K562 (cell line): ENCODE measurements around the gene ECT2. TPM values are rescaled to one million over a fixed set of nuclear protein-coding genes. Genes with fewer than 3 reads are reported as not detected.

Experiments used
- ATAC-seq: fragments of 200-7000 bp; cut with Tn5 transposase; 3 replicates; pipeline ENCODE4 v1.9.1; 2020; ENCODE audit warnings: moderate library complexity
- BruUV-seq: library from RNA; stranded (reverse); fragments of 400-500 nt; replicated peaks from 2 replicates; lab custom pipeline; 2021; lab: Mats Ljungman, UMichigan
- CTCF ChIA-PET: fragments of 300-600 bp; formaldehyde crosslinking; extraction: SDS; loops from one replicate; lab custom pipeline; 2021; ENCODE audit warnings: low intra/inter-chr PET ratio; lab: Yijun Ruan, JAX
- POLR2A ChIA-PET: fragments of 300-600, 350-650 bp; sonication (Branson Sonifier 250); formaldehyde crosslinking; extraction: SDS; loops from one replicate; lab custom pipeline; 2021; ENCODE audit warnings: antibody characterized with exemption, inconsistent platforms; lab: Yijun Ruan, JAX
- DNase-seq, 4 experiments: peaks; one replicate each; pipeline versions ENCODE4 v3.0.0 to v3.0.0-alpha.2; 2011 to 2018; ENCODE audit warnings: low spot score in 3 of 4, mixed read lengths in 3 of 4; ENCODE audit errors: extremely low read depth in 1 of 4
- FAIRE-seq: peaks from 2 replicates; lab custom pipeline; 2011; peaks lifted over from hg19 to GRCh38; lab: Jason Lieb, UNC
- H2AFZ ChIP-seq: 2 replicates; pipeline ENCODE4 v1.6.0; 2011; ENCODE audit warnings: low read depth, low read length, control low read depth, inconsistent platforms
- H3K27ac ChIP-seq: fragments of 200-600 bp; 3 replicates; pipeline ENCODE4 v1.8.0; 2011; ENCODE audit warnings: low read depth, mild to moderate bottlenecking, control low read depth, inconsistent platforms, low read length, moderate library complexity, mixed read lengths; ENCODE audit errors: extremely low read depth
- H3K27me3 ChIP-seq, 2 experiments: fragments of 300-600 bp in 1 of 2; 2 replicates in 1 of 2; 3 replicates in 1 of 2; pipeline versions ENCODE4 v1.6.0 to v1.8.0; 2011; ENCODE audit warnings: inconsistent platforms in 2 of 2, low read length in 2 of 2, mild to moderate bottlenecking in 1 of 2, mixed read lengths in 1 of 2, moderate library complexity in 1 of 2; ENCODE audit not compliant: control insufficient read depth in 2 of 2, insufficient read depth in 2 of 2
- H3K36me3 ChIP-seq: fragments of 300-600 bp; 3 replicates; pipeline ENCODE4 v1.8.0; 2011; ENCODE audit warnings: mild to moderate bottlenecking, low read length, inconsistent platforms; ENCODE audit not compliant: control insufficient read depth, insufficient read depth
- H3K4me1 ChIP-seq, 2 experiments: fragments of 200-600 bp in 1 of 2; replicated peaks in 1 of 2; 2 replicates in 1 of 2; 3 replicates in 1 of 2; pipeline versions ENCODE4 v1.5.1 to v1.8.0; 2011; ENCODE audit warnings: inconsistent platforms in 2 of 2, low read length in 2 of 2, mild to moderate bottlenecking in 1 of 2, mixed read lengths in 1 of 2, moderate library complexity in 1 of 2; ENCODE audit not compliant: control insufficient read depth in 2 of 2, insufficient read depth in 2 of 2
- H3K4me2 ChIP-seq: 2 replicates; pipeline ENCODE4 v1.6.1; 2011; ENCODE audit warnings: low read length, control low read depth, inconsistent platforms, mixed read lengths; ENCODE audit not compliant: insufficient read depth
- H3K4me3 ChIP-seq: fragments of 200-600 bp; sonication (generic), shearing (Covaris generic); 2 replicates; pipeline ENCODE4 v1.5.1; 2016; ENCODE audit warnings: control low read depth, inconsistent platforms
- H3K79me2 ChIP-seq: fragments of 200-600 bp; 3 replicates; pipeline ENCODE4 v1.8.0; 2011; ENCODE audit warnings: low read length, inconsistent platforms; ENCODE audit not compliant: control insufficient read depth, insufficient read depth
- H3K9ac ChIP-seq, 2 experiments: 2 replicates each; pipeline versions ENCODE4 v1.6.0 to v1.6.1; 2011; ENCODE audit warnings: low read depth in 2 of 2, low read length in 2 of 2, control low read depth in 1 of 2, inconsistent platforms in 1 of 2, mild to moderate bottlenecking in 1 of 2, mixed read lengths in 1 of 2; ENCODE audit not compliant: insufficient read depth in 1 of 2
- H3K9me1 ChIP-seq: one replicate; pipeline ENCODE4 v1.6.0; 2011; ENCODE audit warnings: inconsistent platforms, mild to moderate bottlenecking, low read length, moderate library complexity; ENCODE audit not compliant: control insufficient read depth, insufficient read depth
- H3K9me3 ChIP-seq: replicated peaks from 2 replicates; pipeline ENCODE4 v1.5.1; 2011; ENCODE audit warnings: low read depth, low read length, inconsistent platforms; ENCODE audit not compliant: control insufficient read depth, insufficient read depth
- H4K20me1 ChIP-seq: replicated peaks from 2 replicates; pipeline ENCODE4 v1.6.1; 2011; ENCODE audit warnings: low read length, inconsistent platforms, mixed read lengths; ENCODE audit not compliant: control insufficient read depth, insufficient read depth
- ATF1 ChIP-seq, 2 experiments: fragments of 450-650 bp in 1 of 2; IDR thresholded peaks; 2 replicates each; pipeline ENCODE4 v1.6.1; 2016; ENCODE audit warnings: missing compliant biosample characterization in 1 of 2, missing genetic modification characterization in 1 of 2
- PKNOX1 ChIP-seq: fragments of 450-650 bp; IDR thresholded peaks from 2 replicates; pipeline ENCODE4 v1.6.1; 2016
- ZNF354B ChIP-seq: fragments of 250-450 bp; sonication (Bioruptor Pico); IDR thresholded peaks from 2 replicates; pipeline ENCODE4 v1.4.0; 2020
- ZNF551 ChIP-seq: fragments of 250-450 bp; sonication (Bioruptor Pico); IDR thresholded peaks from 2 replicates; pipeline ENCODE4 v1.5.0; 2021; ENCODE audit warnings: mild to moderate bottlenecking, moderate library complexity
- WGBS: fragments of 100-300 bp; shearing (Covaris generic); methylation state at CpG from one replicate; pipeline ENCODE4 v1.1.6; 2016; ENCODE audit warnings: low coverage, mixed read lengths; ENCODE audit not compliant: insufficient coverage; ENCODE audit errors: missing lambda C conversion rate; 5-methylcytosine and 5-hydroxymethylcytosine counted together
- in situ Hi-C: fragments of 300-500 bp; cut with MboI; formaldehyde crosslinking; loops from 4 replicates; pipeline ENCODE4 v1.15.0; 2018; ENCODE audit warnings: inconsistent platforms, mixed read lengths
- intact Hi-C: fragments of 100-400 bp; cut with micrococcal nuclease; formaldehyde crosslinking; loops from 2 replicates; pipeline ENCODE4 v1.14.2; 2022
- polyA plus RNA-seq, 8 experiments: library from polyadenylated mRNA; depleted of rRNA in 4 of 8; stranded (reverse) in 5 of 8; unstranded in 3 of 8; fragments of >200 nt; fragmentation: Nextera tagmentation in 2 of 8; fragmentation: Illumina TruSeq in 1 of 8; extraction: Ambion mirVana in 2 of 8; extraction: Trizol in 1 of 8; gene quantifications; 2 replicates each; pipeline versions ENCODE4 v1.2.1 to v1.2.3, GENCODE V29; 2011 to 2014; ENCODE audit warnings: inconsistent platforms in 1 of 8, missing spikeins in 1 of 8
- total RNA-seq, 7 experiments: library from RNA; depleted of rRNA in 6 of 7; stranded (reverse); fragments of >200 nt in 6 of 7; fragmentation: Illumina TruSeq in 2 of 7; extraction: Trizol in 2 of 7; gene quantifications; 2 replicates each; pipeline versions ENCODE4 v1.2.1 to v1.2.3, GENCODE V29; 2011 to 2021; ENCODE audit warnings: low replicate concordance in 1 of 7
- TF ChIP-seq, protein P1 (sequence below): sonication (generic); formaldehyde crosslinking; IDR thresholded peaks from 2 replicates; pipeline ENCODE4 v1.8.1; 2023; ENCODE audit warnings: missing genetic modification reagents, mild to moderate bottlenecking, borderline replicate concordance
- TF ChIP-seq, protein P2 (sequence below): sonication (generic); formaldehyde crosslinking; IDR thresholded peaks from 2 replicates; pipeline ENCODE4 v1.8.0; 2023; ENCODE audit warnings: mild to moderate bottlenecking, missing genetic modification reagents

ECT2 gene
- total and polyA plus RNA-seq, 9 of the 15 experiments (the other 6 are each of a cell fraction or from before 2014, with no cell fraction given) = 19.0 to 53.0 (median 36.5) TPM

DNA sequence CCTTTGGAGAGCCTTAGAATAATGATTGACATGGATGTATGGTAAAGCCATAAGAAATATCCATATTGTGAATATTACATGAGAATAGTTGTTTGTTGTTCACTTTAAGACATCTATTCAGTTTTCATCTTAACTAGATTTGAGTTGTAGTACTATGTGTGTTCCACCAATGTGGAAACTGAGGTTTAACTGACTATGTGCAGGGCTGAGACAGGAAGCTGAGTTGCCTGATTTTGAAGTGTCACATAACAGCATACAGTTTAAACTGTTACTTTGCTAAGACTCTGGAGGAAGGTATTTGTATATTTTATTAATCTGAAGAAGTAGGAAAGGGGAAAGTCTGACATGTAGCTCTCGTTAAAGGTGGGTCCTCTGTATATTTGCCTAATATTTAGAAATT, 2.1 kb downstream of the ECT2 start:
- 87% methylated on average over 1 of the region's 1 CpG for WGBS
- no peak for FAIRE-seq
- Histone ChIP-seq H3K27me3 (no peaks in the 10 kb centered on the region), H3K4me2 (no peak overlapping the region; the same call in 1 of the 2 replicates), H3K4me3 (no peak overlapping the region), H3K9me1 (no peaks in the 10 kb centered on the region), H3K36me3 (peaks cover 53% of the 10 kb centered on the region; the same call in 2 of the 3 replicates), H3K9me3 (no peaks in the 10 kb centered on the region), H4K20me1 (no peaks in the 10 kb centered on the region), H3K27ac (no peak overlapping the region), H3K4me1 (peaks cover 0 to 2% of the 10 kb centered on the region in 2 experiments; a peak in 2 of 5 replicates), H2AFZ (no peak overlapping the region), H3K79me2 (peaks cover 54% of the 10 kb centered on the region), H3K9ac (no peak overlapping the region)
- CTCF ChIA-PET = no interaction called here
- BruUV-seq = no TSS peak
- POLR2A ChIA-PET = interaction anchor here (0.6 to 1.1 kb wide), 3 partner anchors 11 to 630 kb away, joined by 3 read pairs; no protein-coding TSS in a partner anchor
- in situ Hi-C loops (no loop called here), intact Hi-C loops (no loop called here)
- no peak for DNase-seq
- no peak for ATAC-seq
- TF ChIP-seq, protein P1, sequence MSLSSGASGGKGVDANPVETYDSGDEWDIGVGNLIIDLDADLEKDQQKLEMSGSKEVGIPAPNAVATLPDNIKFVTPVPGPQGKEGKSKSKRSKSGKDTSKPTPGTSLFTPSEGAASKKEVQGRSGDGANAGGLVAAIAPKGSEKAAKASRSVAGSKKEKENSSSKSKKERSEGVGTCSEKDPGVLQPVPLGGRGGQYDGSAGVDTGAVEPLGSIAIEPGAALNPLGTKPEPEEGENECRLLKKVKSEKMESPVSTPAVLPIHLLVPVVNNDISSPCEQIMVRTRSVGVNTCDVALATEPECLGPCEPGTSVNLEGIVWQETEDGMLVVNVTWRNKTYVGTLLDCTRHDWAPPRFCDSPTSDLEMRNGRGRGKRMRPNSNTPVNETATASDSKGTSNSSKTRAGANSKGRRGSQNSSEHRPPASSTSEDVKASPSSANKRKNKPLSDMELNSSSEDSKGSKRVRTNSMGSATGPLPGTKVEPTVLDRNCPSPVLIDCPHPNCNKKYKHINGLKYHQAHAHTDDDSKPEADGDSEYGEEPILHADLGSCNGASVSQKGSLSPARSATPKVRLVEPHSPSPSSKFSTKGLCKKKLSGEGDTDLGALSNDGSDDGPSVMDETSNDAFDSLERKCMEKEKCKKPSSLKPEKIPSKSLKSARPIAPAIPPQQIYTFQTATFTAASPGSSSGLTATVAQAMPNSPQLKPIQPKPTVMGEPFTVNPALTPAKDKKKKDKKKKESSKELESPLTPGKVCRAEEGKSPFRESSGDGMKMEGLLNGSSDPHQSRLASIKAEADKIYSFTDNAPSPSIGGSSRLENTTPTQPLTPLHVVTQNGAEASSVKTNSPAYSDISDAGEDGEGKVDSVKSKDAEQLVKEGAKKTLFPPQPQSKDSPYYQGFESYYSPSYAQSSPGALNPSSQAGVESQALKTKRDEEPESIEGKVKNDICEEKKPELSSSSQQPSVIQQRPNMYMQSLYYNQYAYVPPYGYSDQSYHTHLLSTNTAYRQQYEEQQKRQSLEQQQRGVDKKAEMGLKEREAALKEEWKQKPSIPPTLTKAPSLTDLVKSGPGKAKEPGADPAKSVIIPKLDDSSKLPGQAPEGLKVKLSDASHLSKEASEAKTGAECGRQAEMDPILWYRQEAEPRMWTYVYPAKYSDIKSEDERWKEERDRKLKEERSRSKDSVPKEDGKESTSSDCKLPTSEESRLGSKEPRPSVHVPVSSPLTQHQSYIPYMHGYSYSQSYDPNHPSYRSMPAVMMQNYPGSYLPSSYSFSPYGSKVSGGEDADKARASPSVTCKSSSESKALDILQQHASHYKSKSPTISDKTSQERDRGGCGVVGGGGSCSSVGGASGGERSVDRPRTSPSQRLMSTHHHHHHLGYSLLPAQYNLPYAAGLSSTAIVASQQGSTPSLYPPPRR = no peak
- no peak for TF ChIP-seq ZNF551 (CRISPR knock-in tag)
- TF ChIP-seq PKNOX1 = peak; percentile 15; the same call in 1 of the 2 replicates
- no peak for TF ChIP-seq ZNF354B
- TF ChIP-seq, protein P2, sequence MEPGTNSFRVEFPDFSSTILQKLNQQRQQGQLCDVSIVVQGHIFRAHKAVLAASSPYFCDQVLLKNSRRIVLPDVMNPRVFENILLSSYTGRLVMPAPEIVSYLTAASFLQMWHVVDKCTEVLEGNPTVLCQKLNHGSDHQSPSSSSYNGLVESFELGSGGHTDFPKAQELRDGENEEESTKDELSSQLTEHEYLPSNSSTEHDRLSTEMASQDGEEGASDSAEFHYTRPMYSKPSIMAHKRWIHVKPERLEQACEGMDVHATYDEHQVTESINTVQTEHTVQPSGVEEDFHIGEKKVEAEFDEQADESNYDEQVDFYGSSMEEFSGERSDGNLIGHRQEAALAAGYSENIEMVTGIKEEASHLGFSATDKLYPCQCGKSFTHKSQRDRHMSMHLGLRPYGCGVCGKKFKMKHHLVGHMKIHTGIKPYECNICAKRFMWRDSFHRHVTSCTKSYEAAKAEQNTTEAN = no peak
- no peak for TF ChIP-seq ATF1 (CRISPR knock-in tag; IDR thresholded peaks at IDR 0.05)
- TF ChIP-seq ATF1 (tag; IDR thresholded peaks at IDR 0.05) = no peak
